ENCODE data around the gene IKBKE.

Gene IKBKE

GRCh38 chr1:206521127-206521526 is 50.9 kb downstream of the IKBKE start:
- H3K9ac ChIP-seq = no peak overlapping the region
- H3K4me3 ChIP-seq (ENCODE audit: low read depth, low read length) = no peak overlapping the region
- no peak overlapping the region for H3K4me2 ChIP-seq (ENCODE audit: low read length)
- no peak overlapping the region for H3K27ac ChIP-seq
- no peak for TF ChIP-seq CTCF (IDR thresholded peaks at IDR 0.05)
- no peaks in the 10 kb centered on the region for H3K9me3 ChIP-seq (ENCODE audit: control insufficient read depth, low read length)
- H3K36me3 ChIP-seq (ENCODE audit: control insufficient read depth, insufficient read depth, low read length) = no peaks in the 10 kb centered on the region
- H3K79me2 ChIP-seq = no peaks in the 10 kb centered on the region
- no peaks in the 10 kb centered on the region for H3K27me3 ChIP-seq (ENCODE audit: control insufficient read depth, insufficient read depth, low read length)
- no peaks in the 10 kb centered on the region for H3K4me1 ChIP-seq
- no peak overlapping the region for H2AFZ ChIP-seq

GRCh38 chr1:206521694-206522402 is 51.6 kb downstream of the IKBKE start:
- no peaks in the 10 kb centered on the region for H3K79me2 ChIP-seq
- no peak overlapping the region for H3K27ac ChIP-seq
- H2AFZ ChIP-seq = no peak overlapping the region
- no peaks in the 10 kb centered on the region for H3K4me1 ChIP-seq
- no peak overlapping the region for H3K4me3 ChIP-seq (ENCODE audit: low read depth, low read length)
- TF ChIP-seq CTCF (IDR thresholded peaks at IDR 0.05) = no peak
- H3K9ac ChIP-seq = no peak overlapping the region
- no peaks in the 10 kb centered on the region for H3K36me3 ChIP-seq (ENCODE audit: control insufficient read depth, insufficient read depth, low read length)
- H3K4me2 ChIP-seq (ENCODE audit: low read length) = no peak overlapping the region
- no peaks in the 10 kb centered on the region for H3K9me3 ChIP-seq (ENCODE audit: control insufficient read depth, low read length)
- no peaks in the 10 kb centered on the region for H3K27me3 ChIP-seq (ENCODE audit: control insufficient read depth, insufficient read depth, low read length)

GRCh38 chr1:206524739-206525364 is 54.6 kb downstream of the IKBKE start:
- H3K27me3 ChIP-seq (ENCODE audit: control insufficient read depth, insufficient read depth, low read length) = no peaks in the 10 kb centered on the region
- H3K4me2 ChIP-seq (ENCODE audit: low read length) = no peak overlapping the region
- H3K9ac ChIP-seq = no peak overlapping the region
- no peaks in the 10 kb centered on the region for H3K79me2 ChIP-seq
- no peaks in the 10 kb centered on the region for H3K4me1 ChIP-seq
- H3K36me3 ChIP-seq (ENCODE audit: control insufficient read depth, insufficient read depth, low read length) = no peaks in the 10 kb centered on the region
- H3K27ac ChIP-seq = no peak overlapping the region
- no peak overlapping the region for H3K4me3 ChIP-seq (ENCODE audit: low read depth, low read length)
- no peak for TF ChIP-seq CTCF (IDR thresholded peaks at IDR 0.05)
- no peaks in the 10 kb centered on the region for H3K9me3 ChIP-seq (ENCODE audit: control insufficient read depth, low read length)
- no peak overlapping the region for H2AFZ ChIP-seq

- Histone ChIP-seq H3K9me3 (ENCODE audit: control insufficient read depth, low read length) (no peaks in the 10 kb centered on the region), H3K4me2 (ENCODE audit: low read length) (no peak overlapping the region), H3K27ac (no peak overlapping the region), H3K9ac (no peak overlapping the region), H3K27me3 (ENCODE audit: control insufficient read depth, insufficient read depth, low read length) (no peaks in the 10 kb centered on the region), H3K79me2 (no peaks in the 10 kb centered on the region), H3K4me1 (no peaks in the 10 kb centered on the region), H3K36me3 (ENCODE audit: control insufficient read depth, insufficient read depth, low read length) (no peaks in the 10 kb centered on the region), H2AFZ (no peak overlapping the region), H3K4me3 (ENCODE audit: low read depth, low read length) (no peak overlapping the region)
- no peak for TF ChIP-seq CTCF (IDR thresholded peaks at IDR 0.05)
Measured at GRCh38 chr1:206526064-206526911, 56.0 kb downstream of the IKBKE start.

Measured in parathyroid adenoma (tissue), 2 donors.